ENCODE data around the gene SMARCAD1.

DNA sequence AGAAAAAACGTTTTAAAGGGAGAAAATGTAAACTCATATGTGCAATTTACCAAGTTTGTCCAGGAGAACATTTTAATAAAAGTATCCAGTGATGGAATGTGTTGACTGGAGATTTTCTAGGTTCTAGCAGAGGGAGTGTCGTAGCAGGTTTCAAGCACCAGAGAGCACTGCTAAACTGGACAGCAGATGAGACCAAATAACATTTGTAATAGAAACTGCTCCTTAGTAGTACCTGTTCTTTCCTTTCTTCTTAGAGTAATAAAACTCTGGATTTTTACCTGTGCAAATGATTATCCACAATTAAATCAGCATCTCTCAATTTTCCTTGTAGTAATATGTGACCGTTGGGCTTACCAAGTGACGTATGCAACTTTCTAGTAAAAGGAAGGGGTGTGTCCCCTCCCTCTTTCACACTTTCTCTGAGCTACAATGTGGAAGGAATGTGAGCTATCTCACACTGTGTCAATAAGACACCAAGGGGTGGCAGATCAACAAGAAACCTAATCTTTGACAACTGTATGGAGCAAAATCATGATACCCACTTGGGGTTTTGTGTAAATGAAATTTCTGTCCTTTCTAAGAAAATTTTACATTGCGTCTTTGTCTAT is 125.4 kb downstream of the SMARCAD1 start:
- no peak for TF ChIP-seq EZH2phosphoT487 (IDR thresholded peaks at IDR 0.05; ENCODE audit: borderline replicate concordance, low read length)
- TF ChIP-seq, protein P1, sequence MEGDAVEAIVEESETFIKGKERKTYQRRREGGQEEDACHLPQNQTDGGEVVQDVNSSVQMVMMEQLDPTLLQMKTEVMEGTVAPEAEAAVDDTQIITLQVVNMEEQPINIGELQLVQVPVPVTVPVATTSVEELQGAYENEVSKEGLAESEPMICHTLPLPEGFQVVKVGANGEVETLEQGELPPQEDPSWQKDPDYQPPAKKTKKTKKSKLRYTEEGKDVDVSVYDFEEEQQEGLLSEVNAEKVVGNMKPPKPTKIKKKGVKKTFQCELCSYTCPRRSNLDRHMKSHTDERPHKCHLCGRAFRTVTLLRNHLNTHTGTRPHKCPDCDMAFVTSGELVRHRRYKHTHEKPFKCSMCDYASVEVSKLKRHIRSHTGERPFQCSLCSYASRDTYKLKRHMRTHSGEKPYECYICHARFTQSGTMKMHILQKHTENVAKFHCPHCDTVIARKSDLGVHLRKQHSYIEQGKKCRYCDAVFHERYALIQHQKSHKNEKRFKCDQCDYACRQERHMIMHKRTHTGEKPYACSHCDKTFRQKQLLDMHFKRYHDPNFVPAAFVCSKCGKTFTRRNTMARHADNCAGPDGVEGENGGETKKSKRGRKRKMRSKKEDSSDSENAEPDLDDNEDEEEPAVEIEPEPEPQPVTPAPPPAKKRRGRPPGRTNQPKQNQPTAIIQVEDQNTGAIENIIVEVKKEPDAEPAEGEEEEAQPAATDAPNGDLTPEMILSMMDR (conservative IDR thresholded peaks at IDR 0.05; ENCODE audit: low read depth, low read length), result peak; percentile 49
- no peak for TF ChIP-seq EZH2 (IDR thresholded peaks at IDR 0.05; ENCODE audit: low read length, unreplicated experiment)
